ENCODE measurements around the gene ITGA8. TPM values are rescaled to one million over a fixed set of nuclear protein-coding genes. Genes with fewer than 3 reads are reported as not detected.

The ITGA8 gene
- total and polyA plus RNA-seq, 11 donors, result 0.50 to 4.3 (median 1.5) TPM

DNA sequence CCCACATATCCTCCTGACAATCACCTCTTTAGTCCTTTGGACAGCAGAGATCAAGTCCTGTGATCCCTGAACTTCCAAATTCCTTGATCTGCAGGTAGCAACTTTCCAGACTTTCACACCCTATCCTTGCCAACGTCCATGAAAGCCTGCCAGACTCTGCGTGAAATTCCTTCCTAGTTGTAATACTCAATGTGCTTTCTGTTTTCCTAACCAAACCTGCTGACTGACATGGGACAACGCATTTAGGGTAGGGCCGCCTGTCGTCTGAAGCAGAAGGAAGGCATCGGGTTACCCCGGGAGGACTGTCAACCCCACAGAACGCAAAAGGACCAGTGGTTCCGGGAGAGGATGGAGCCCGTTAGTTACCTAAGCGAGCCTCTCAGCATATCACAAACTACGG lies 23.9 kb downstream of the ITGA8 start:
- Histone ChIP-seq H3K36me3 (no peaks in the 10 kb centered on the region), H3K27me3 (peaks cover 0 to 2% (median 0%) of the 10 kb centered on the region in 9 donors), H3K27ac (no peak overlapping the region), H3K4me1 (no peaks in the 10 kb centered on the region), H3K4me3 (no peak overlapping the region), H3K9me3 (peaks cover 0 to 8% (median 0%) of the 10 kb centered on the region in 12 donors)
- intact Hi-C loops (cut with DNase I), result loop anchor here in 1 of 10 donors (5.0 kb wide), 1 partner anchor 59 kb away; no protein-coding TSS in a partner anchor
- TF ChIP-seq POLR2A (IDR thresholded peaks at IDR 0.05), result no peak
- no peak for TF ChIP-seq CTCF (IDR thresholded peaks at IDR 0.05)
- WGBS, 4 donors, result 38 to 44% (median 41%) methylated on average over 12 of the region's 12 CpGs
- no peak for ATAC-seq
- no peak for DNase-seq

DNA sequence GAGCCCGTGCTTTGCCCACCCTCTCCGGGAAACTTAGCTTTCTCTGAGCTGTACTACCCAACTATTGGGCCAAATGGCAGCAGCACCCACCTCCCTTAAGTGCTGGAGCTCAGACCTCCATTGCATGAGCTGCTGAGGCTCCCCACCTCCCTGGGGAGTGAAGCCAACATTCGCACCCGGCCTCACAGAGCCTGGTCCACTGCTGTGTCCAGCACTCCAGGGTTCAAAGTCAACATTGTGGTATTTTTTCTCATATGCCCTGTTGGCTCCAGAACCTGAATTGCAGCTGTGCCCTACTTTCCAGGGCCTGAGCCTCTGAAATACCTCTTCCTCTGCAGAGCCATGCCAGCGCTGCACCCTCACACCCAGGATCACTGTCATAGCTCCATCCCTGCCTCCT lies 29.7 kb downstream of the ITGA8 start:
- ATAC-seq (no peak), DNase-seq (no peak)
- no peak overlapping the region for H3K4me3 ChIP-seq
- H3K27me3 ChIP-seq, result peaks cover 0 to 3% (median 0%) of the 10 kb centered on the region in 9 donors
- H3K9me3 ChIP-seq, result no peaks in the 10 kb centered on the region
- no peak overlapping the region for H3K27ac ChIP-seq
- intact Hi-C loops (cut with DNase I), result no loop called here
- H3K4me1 ChIP-seq, result no peaks in the 10 kb centered on the region
- WGBS, 4 donors, result 81 to 94% (median 91%) methylated on average over 4 to 5 of the region's 5 CpGs
- H3K36me3 ChIP-seq, result no peaks in the 10 kb centered on the region
- TF ChIP-seq CTCF (IDR thresholded peaks at IDR 0.05) (no peak), POLR2A (IDR thresholded peaks at IDR 0.05) (no peak)

- Histone ChIP-seq H3K4me1 (no peaks in the 10 kb centered on the region), H3K9me3 (no peaks in the 10 kb centered on the region), H3K27ac (no peak overlapping the region), H3K27me3 (peaks cover 0 to 6% (median 0%) of the 10 kb centered on the region in 9 donors), H3K4me3 (no peak overlapping the region), H3K36me3 (no peaks in the 10 kb centered on the region)
- 75 to 82% (median 79%) methylated on average over 4 of the region's 4 CpGs for WGBS, 4 donors
- intact Hi-C loops (cut with DNase I), result no loop called here
- DNase-seq (no peak), ATAC-seq (no peak)
- TF ChIP-seq CTCF (IDR thresholded peaks at IDR 0.05) (no peak), POLR2A (IDR thresholded peaks at IDR 0.05) (no peak)
These were observed 35.0 kb downstream of the ITGA8 start for GRCh38 chr10:15684768-15685167.

- no peak for ATAC-seq
- no peak for TF ChIP-seq POLR2A (IDR thresholded peaks at IDR 0.05)
- no peaks in the 10 kb centered on the region for H3K36me3 ChIP-seq
- no peaks in the 10 kb centered on the region for H3K9me3 ChIP-seq
- H3K4me3 ChIP-seq, result no peak overlapping the region
- DNase-seq, result no peak
- peaks cover 0 to 3% (median 0%) of the 10 kb centered on the region in 9 donors for H3K27me3 ChIP-seq
- no peak overlapping the region for H3K27ac ChIP-seq
- WGBS, 4 donors, result 74 to 82% (median 77%) methylated on average over 4 of the region's 4 CpGs
- H3K4me1 ChIP-seq, result no peaks in the 10 kb centered on the region
- intact Hi-C loops (cut with DNase I), result no loop called here
These were observed 38.6 kb downstream of the ITGA8 start for GRCh38 chr10:15681076-15681475.

DNA sequence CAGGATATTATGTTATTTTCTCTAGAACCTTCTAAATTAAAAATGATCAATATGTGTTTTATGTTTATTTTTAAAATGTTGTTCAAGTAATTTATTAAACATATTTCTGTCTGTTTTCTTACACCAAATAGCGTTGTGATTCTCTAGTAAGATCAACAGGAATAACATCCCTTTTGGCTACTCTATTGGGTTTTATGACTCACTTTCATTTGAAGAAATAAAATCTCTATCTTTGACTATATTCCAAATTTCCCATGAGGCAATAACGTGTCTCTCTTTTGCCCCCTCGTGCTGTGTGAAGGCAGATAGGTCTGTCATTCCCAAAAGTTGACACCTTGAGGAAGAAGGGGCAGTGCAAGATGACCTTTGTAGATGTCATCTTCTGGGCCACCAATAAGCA lies 40.9 kb downstream of the ITGA8 start:
- no peaks in the 10 kb centered on the region for H3K36me3 ChIP-seq
- H3K27ac ChIP-seq, result no peak overlapping the region
- no peak for ATAC-seq
- no peak for DNase-seq
- H3K4me3 ChIP-seq, result no peak overlapping the region
- intact Hi-C loops (cut with DNase I), result no loop called here
- H3K4me1 ChIP-seq, result no peaks in the 10 kb centered on the region
- TF ChIP-seq POLR2A (IDR thresholded peaks at IDR 0.05) (no peak), CTCF (IDR thresholded peaks at IDR 0.05) (no peak)
- peaks cover 0 to 3% (median 0%) of the 10 kb centered on the region in 9 donors for H3K27me3 ChIP-seq
- H3K9me3 ChIP-seq, result no peaks in the 10 kb centered on the region
- 73 to 81% (median 77%) methylated on average over 3 of the region's 3 CpGs for WGBS, 4 donors

All from heart left ventricle (tissue), 16 donors.